Measurements from ENCODE around the gene CLDN18. TPM values are rescaled to one million over a fixed set of nuclear protein-coding genes. Genes with fewer than 3 reads are reported as not detected.

CLDN18 gene
- total and polyA plus RNA-seq, 2 donors (not counting 1 experiment from before 2014, with no cell fraction given) = not detected

DNA sequence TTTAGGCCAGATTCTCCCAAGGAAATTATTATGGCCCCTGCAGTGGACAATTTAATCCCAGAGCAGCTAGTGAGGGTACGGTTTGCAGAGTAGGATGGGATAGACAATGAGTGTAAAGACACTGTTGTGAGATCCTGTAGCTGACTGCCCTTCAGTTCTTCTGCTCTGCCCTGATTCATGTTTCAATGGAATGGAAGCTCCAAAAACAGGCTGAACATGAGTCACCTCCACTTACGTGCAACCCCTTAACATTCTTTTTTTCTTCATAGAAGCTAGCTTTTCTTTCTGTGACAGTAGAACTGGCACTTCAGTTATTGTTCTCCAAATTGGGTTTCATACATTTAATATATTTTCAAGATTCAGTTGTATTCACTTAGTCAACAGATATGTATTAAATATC, 32.1 kb downstream of the CLDN18 start:
- ATAC-seq (ENCODE audit: low read depth) = no peak
- TF ChIP-seq, protein P1, sequence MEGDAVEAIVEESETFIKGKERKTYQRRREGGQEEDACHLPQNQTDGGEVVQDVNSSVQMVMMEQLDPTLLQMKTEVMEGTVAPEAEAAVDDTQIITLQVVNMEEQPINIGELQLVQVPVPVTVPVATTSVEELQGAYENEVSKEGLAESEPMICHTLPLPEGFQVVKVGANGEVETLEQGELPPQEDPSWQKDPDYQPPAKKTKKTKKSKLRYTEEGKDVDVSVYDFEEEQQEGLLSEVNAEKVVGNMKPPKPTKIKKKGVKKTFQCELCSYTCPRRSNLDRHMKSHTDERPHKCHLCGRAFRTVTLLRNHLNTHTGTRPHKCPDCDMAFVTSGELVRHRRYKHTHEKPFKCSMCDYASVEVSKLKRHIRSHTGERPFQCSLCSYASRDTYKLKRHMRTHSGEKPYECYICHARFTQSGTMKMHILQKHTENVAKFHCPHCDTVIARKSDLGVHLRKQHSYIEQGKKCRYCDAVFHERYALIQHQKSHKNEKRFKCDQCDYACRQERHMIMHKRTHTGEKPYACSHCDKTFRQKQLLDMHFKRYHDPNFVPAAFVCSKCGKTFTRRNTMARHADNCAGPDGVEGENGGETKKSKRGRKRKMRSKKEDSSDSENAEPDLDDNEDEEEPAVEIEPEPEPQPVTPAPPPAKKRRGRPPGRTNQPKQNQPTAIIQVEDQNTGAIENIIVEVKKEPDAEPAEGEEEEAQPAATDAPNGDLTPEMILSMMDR (IDR thresholded peaks at IDR 0.05) = no peak
- TF ChIP-seq EZH2 (IDR thresholded peaks at IDR 0.05; ENCODE audit: borderline replicate concordance, insufficient read depth, low read depth, low read length, poor library complexity, severe bottlenecking) = no peak
- intact Hi-C loops (cut with micrococcal nuclease) = no loop called here
- Mint-ChIP-seq H3K4me1 (no peaks in the 10 kb centered on the region), H3K4me3 (no peak overlapping the region), H3K27ac (no peak overlapping the region), H3K9me3 (ENCODE audit: insufficient read depth) (no peaks in the 10 kb centered on the region), H3K27me3 (peaks cover 35% of the 10 kb centered on the region)
- no peak overlapping the region for H3K4me2 ChIP-seq (replicated peaks; ENCODE audit: low read depth, low read length, poor library complexity, severe bottlenecking)
- ChIA-PET CTCF (no interaction called here), POLR2A (no interaction called here)
- WGBS (ENCODE audit: insufficient coverage) = 90% methylated on average over 2 of the region's 2 CpGs
- H3K27ac ChIP-seq (ENCODE audit: low read length in 2 of 2) = no peak overlapping the region
- no peaks in the 10 kb centered on the region for H3K4me1 ChIP-seq (ENCODE audit: control insufficient read depth in 2 of 2, insufficient read depth in 2 of 2, low read length in 2 of 2)
- H3K79me2 ChIP-seq (ENCODE audit: control insufficient read depth, insufficient read depth, low read length) = no peaks in the 10 kb centered on the region
- H3K36me3 ChIP-seq (replicated peaks in 1 of 2; ENCODE audit: control extremely low read depth in 1 of 2, control insufficient read depth in 1 of 2, extremely low read depth in 1 of 2, insufficient read depth in 2 of 2, low read length in 1 of 2) = no peaks in the 10 kb centered on the region
- no peak overlapping the region for H3K4me3 ChIP-seq (ENCODE audit: control extremely low read depth in 1 of 5, extremely low read depth in 1 of 5, insufficient read depth in 1 of 5, low read depth in 2 of 5, low read length in 4 of 5)
- H3K27me3 ChIP-seq (replicated peaks in 1 of 4; ENCODE audit: control extremely low read depth in 1 of 4, control insufficient read depth in 3 of 4, insufficient read depth in 4 of 4, low read length in 3 of 4) = peaks cover 0 to 7% (median 1%) of the 10 kb centered on the region in 4 experiments
- no peaks in the 10 kb centered on the region for H4K20me1 ChIP-seq (ENCODE audit: control insufficient read depth, insufficient read depth, low read length, poor library complexity, severe bottlenecking)
- H2AFZ ChIP-seq (ENCODE audit: insufficient read depth, low read depth, low read length, poor library complexity, severe bottlenecking) = no peak overlapping the region
- no peaks in the 10 kb centered on the region for H3K9me3 ChIP-seq (ENCODE audit: control extremely low read depth in 1 of 3, control insufficient read depth in 2 of 3, insufficient read depth in 1 of 3, low read length in 2 of 3)
- no peak overlapping the region for H3K9ac ChIP-seq (ENCODE audit: low read length)
- no peak for DNase-seq

DNA sequence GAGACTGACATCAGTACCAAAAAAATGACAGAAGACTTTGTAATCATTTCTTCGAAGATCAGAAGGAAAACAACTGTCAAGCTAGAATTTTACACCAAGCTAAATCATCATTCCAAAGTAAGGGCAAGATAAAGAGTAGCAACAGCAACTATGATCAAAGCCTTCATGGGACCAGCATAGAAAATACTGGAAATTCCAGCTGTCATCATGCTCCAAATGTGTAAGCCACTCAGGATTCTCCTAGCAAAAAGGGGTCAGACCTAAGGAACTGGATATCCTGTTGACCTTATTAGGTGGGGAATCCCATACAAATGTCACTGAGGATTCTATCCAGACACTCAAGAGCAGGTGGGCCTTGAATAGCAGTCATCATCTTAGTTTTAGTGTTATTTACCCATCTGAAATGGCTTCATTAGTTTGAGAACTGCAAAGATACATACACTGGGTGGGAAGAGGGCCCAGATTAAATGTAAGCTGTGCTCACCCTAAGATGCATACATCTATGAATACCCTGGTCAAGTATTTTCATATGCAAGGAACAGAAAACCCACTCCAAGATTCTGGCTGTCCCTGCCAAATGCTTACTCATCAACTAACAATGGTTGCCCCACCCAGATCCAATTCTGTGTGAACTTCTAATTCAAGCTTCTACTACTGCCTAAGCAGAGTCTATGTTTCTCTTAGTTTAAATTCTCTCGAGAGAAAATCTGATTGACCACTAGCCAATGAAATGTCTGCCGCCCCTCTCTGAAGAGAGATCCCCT, 33.5 kb downstream of the CLDN18 start:
- Mint-ChIP-seq H3K4me3 (no peak overlapping the region), H3K27ac (no peak overlapping the region), H3K4me1 (no peaks in the 10 kb centered on the region), H3K27me3 (peaks cover 38% of the 10 kb centered on the region), H3K9me3 (ENCODE audit: insufficient read depth) (no peaks in the 10 kb centered on the region)
- ATAC-seq (ENCODE audit: low read depth) = no peak
- ChIA-PET POLR2A (no interaction called here), CTCF (interaction anchor here (1.3 kb wide), 1 partner anchor 10 kb away, joined by 3 read pairs; no protein-coding TSS in a partner anchor)
- Histone ChIP-seq H3K27me3 (replicated peaks in 1 of 4; ENCODE audit: control extremely low read depth in 1 of 4, control insufficient read depth in 3 of 4, insufficient read depth in 4 of 4, low read length in 3 of 4) (peaks cover 0 to 7% (median 0%) of the 10 kb centered on the region in 4 experiments), H3K9ac (ENCODE audit: low read length) (no peak overlapping the region), H3K4me1 (ENCODE audit: control insufficient read depth in 2 of 2, insufficient read depth in 2 of 2, low read length in 2 of 2) (no peaks in the 10 kb centered on the region), H4K20me1 (ENCODE audit: control insufficient read depth, insufficient read depth, low read length, poor library complexity, severe bottlenecking) (no peaks in the 10 kb centered on the region), H3K4me2 (replicated peaks; ENCODE audit: low read depth, low read length, poor library complexity, severe bottlenecking) (no peak overlapping the region), H2AFZ (ENCODE audit: insufficient read depth, low read depth, low read length, poor library complexity, severe bottlenecking) (no peak overlapping the region), H3K9me3 (ENCODE audit: control extremely low read depth in 1 of 3, control insufficient read depth in 2 of 3, insufficient read depth in 1 of 3, low read length in 2 of 3) (no peaks in the 10 kb centered on the region), H3K27ac (ENCODE audit: low read length in 2 of 2) (no peak overlapping the region), H3K4me3 (ENCODE audit: control extremely low read depth in 1 of 5, extremely low read depth in 1 of 5, insufficient read depth in 1 of 5, low read depth in 2 of 5, low read length in 4 of 5) (no peak overlapping the region), H3K36me3 (replicated peaks in 1 of 2; ENCODE audit: control extremely low read depth in 1 of 2, control insufficient read depth in 1 of 2, extremely low read depth in 1 of 2, insufficient read depth in 2 of 2, low read length in 1 of 2) (no peaks in the 10 kb centered on the region), H3K79me2 (ENCODE audit: control insufficient read depth, insufficient read depth, low read length) (no peaks in the 10 kb centered on the region)
- 95% methylated on average over 3 of the region's 3 CpGs for WGBS (ENCODE audit: insufficient coverage)
- no peak for DNase-seq
- intact Hi-C loops (cut with micrococcal nuclease) = no loop called here
- TF ChIP-seq, protein P1 (IDR thresholded peaks at IDR 0.05) = no peak
- TF ChIP-seq EZH2 (IDR thresholded peaks at IDR 0.05; ENCODE audit: borderline replicate concordance, insufficient read depth, low read depth, low read length, poor library complexity, severe bottlenecking) = no peak

All from B cell (primary cell).